ENCODE results near the gene GPR55. TPM values are rescaled to one million over a fixed set of nuclear protein-coding genes. Genes with fewer than 3 reads are reported as not detected.

Gene GPR55
- total RNA-seq, 2 donors from 2014 or later: 2.6 to 7.5 TPM

- Histone ChIP-seq H3K27ac (ENCODE audit: low read depth, low read length) (peak overlapping the region; percentile 84), H3K4me3 (ENCODE audit: low read length) (no peak overlapping the region), H3K27me3 (ENCODE audit: control insufficient read depth, insufficient read depth, low read length, poor library complexity, severe bottlenecking) (no peaks in the 10 kb centered on the region), H3K4me1 (ENCODE audit: control insufficient read depth, insufficient read depth, low read length) (no peaks in the 10 kb centered on the region), H3K9me3 (ENCODE audit: control insufficient read depth, low read length) (no peaks in the 10 kb centered on the region), H3K9ac (ENCODE audit: extremely low read depth, low read length, poor library complexity, severe bottlenecking) (no peak overlapping the region), H3K36me3 (ENCODE audit: control insufficient read depth, insufficient read depth, low read length) (no peaks in the 10 kb centered on the region)
- H3K36me3 Mint-ChIP-seq (ENCODE audit: low read depth): peaks cover 6% of the 10 kb centered on the region
- H3K4me1 Mint-ChIP-seq: peaks cover 1% of the 10 kb centered on the region
- peaks cover 3% of the 10 kb centered on the region for H3K9me3 Mint-ChIP-seq
- no peak overlapping the region for H3K27ac Mint-ChIP-seq
- 86% methylated on average over 5 of the region's 5 CpGs for WGBS, 2 experiments (ENCODE audit: insufficient coverage in 1 of 2, insufficient read length in 1 of 2)
- TF ChIP-seq CTCF (conservative IDR thresholded peaks at IDR 0.05): no peak
- H3K4me3 Mint-ChIP-seq: no peak overlapping the region
- DNase-seq: no peak
- H3K27me3 Mint-ChIP-seq (ENCODE audit: insufficient read depth): peaks cover 3% of the 10 kb centered on the region
Measured at GRCh38 chr2:230886206-230886605, 38.8 kb downstream of the GPR55 start.

- H3K9ac ChIP-seq (ENCODE audit: extremely low read depth, low read length, poor library complexity, severe bottlenecking): no peak overlapping the region
- no peak overlapping the region for H3K4me3 ChIP-seq (ENCODE audit: low read length)
- no peaks in the 10 kb centered on the region for H3K9me3 ChIP-seq (ENCODE audit: control insufficient read depth, low read length)
- TF ChIP-seq CTCF (conservative IDR thresholded peaks at IDR 0.05): no peak
- DNase-seq: peak; percentile 73
- Mint-ChIP-seq H3K27ac (no peak overlapping the region), H3K4me3 (no peak overlapping the region), H3K27me3 (ENCODE audit: insufficient read depth) (peaks cover 3% of the 10 kb centered on the region), H3K4me1 (peaks cover 1% of the 10 kb centered on the region), H3K36me3 (ENCODE audit: low read depth) (peaks cover 6% of the 10 kb centered on the region), H3K9me3 (peaks cover 3% of the 10 kb centered on the region)
- 58 to 73% methylated on average over 8 to 11 of the region's 11 CpGs for WGBS, 2 experiments (ENCODE audit: insufficient coverage in 1 of 2, insufficient read length in 1 of 2)
- no peaks in the 10 kb centered on the region for H3K4me1 ChIP-seq (ENCODE audit: control insufficient read depth, insufficient read depth, low read length)
- peak overlapping the region; percentile 84 for H3K27ac ChIP-seq (ENCODE audit: low read depth, low read length)
- no peaks in the 10 kb centered on the region for H3K27me3 ChIP-seq (ENCODE audit: control insufficient read depth, insufficient read depth, low read length, poor library complexity, severe bottlenecking)
- no peaks in the 10 kb centered on the region for H3K36me3 ChIP-seq (ENCODE audit: control insufficient read depth, insufficient read depth, low read length)
Measured at GRCh38 chr2:230885463-230886130, 39.4 kb downstream of the GPR55 start.

GRCh38 chr2:230881840-230882239 is 43.2 kb downstream of the GPR55 start:
- Mint-ChIP-seq H3K9me3 (no peaks in the 10 kb centered on the region), H3K4me3 (no peak overlapping the region), H3K36me3 (ENCODE audit: low read depth) (peaks cover 33% of the 10 kb centered on the region), H3K27ac (no peak overlapping the region), H3K27me3 (ENCODE audit: insufficient read depth) (no peaks in the 10 kb centered on the region), H3K4me1 (peaks cover 1% of the 10 kb centered on the region)
- TF ChIP-seq CTCF (conservative IDR thresholded peaks at IDR 0.05): no peak
- WGBS, 2 experiments (ENCODE audit: insufficient coverage in 1 of 2, insufficient read length in 1 of 2): 79 to 95% methylated on average over 7 of the region's 7 CpGs
- H3K27me3 ChIP-seq (ENCODE audit: control insufficient read depth, insufficient read depth, low read length, poor library complexity, severe bottlenecking): no peaks in the 10 kb centered on the region
- no peaks in the 10 kb centered on the region for H3K4me1 ChIP-seq (ENCODE audit: control insufficient read depth, insufficient read depth, low read length)
- no peak overlapping the region for H3K9ac ChIP-seq (ENCODE audit: extremely low read depth, low read length, poor library complexity, severe bottlenecking)
- DNase-seq: peak; percentile 29
- peaks cover 29% of the 10 kb centered on the region for H3K36me3 ChIP-seq (ENCODE audit: control insufficient read depth, insufficient read depth, low read length)
- H3K27ac ChIP-seq (ENCODE audit: low read depth, low read length): no peak overlapping the region
- H3K9me3 ChIP-seq (ENCODE audit: control insufficient read depth, low read length): no peaks in the 10 kb centered on the region
- H3K4me3 ChIP-seq (ENCODE audit: low read length): no peak overlapping the region

All from endodermal cell (in vitro differentiated cells).